HG02588 (cell line): Measurements from ENCODE around the gene ZNF804B.

Source experiments
- ATAC-seq: cut with Tn5 transposase; IDR thresholded peaks from one replicate; pipeline ENCODE4 v1.9.1; 2021; ENCODE audit warnings: mild to moderate bottlenecking, moderate library complexity; ENCODE audit not compliant: unreplicated experiment

Gene ZNF804B

DNA sequence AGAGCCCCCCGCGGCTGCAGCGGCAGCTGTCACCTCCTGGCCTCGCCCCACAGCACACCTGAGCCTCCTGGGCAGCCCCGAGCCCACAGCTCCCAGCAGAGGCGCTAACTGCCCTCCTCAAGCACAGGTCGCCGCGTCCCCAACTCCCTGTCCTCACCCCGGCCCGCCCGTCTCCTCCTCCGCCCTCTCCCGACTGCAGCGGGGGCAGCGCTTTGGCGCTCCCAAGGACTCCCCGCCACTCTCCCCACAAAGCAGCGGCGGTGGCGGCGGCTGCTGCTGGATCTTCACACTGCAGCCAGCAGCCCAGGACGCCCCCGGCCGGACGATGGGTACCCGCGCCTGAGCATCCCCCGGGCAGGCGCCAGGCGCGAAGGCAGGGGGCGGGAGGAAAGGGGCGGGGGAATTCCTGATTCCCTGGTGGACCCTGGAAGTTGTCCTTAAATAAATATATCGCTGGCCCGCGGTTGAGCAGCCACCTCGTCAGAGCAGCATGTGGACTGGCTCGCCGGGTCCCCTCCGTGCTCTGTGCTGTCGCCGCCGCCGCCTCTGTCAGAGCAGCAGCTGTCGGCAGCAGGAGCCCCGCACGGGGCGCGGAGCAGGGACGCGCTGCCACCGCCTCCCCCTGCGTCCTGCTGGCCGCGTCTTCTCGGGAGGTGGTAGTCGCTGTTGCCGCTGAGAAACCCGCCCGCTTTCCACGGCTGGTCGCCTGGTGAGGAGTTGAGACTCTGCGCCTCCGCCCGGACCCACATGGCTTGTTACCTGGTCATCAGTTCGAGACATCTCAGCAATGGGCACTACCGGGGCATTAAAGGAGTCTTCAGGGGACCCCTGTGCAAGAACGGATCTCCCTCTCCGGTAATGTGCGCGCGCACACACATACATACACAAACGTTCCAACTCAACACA, at the start of gene ZNF804B:
Gene ZNF804B, plus strand, starts transcription at position 471 of the 906 bp plus-strand sequence. Its CDS starts 277 bp downstream, at position 748.
- no peak for ATAC-seq

DNA sequence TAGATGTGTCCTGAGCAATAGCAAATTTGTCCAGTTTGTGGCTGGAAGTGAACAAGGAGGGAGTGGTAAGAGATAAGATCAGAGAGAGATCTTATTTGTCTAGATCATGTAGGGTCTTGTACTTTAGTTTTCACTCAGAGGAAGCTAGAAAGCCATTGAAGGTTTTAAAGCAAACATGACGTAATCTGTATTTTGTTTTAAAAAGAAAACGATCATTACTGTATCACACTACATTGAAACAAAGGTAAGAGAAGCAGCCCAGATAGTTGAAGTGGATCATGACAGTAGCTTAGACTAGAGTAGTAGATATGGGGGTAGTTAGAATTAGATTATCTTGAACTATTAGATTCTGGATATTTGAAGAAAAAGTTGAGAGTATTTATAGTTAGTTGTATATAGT, 23.6 kb upstream of the ZNF804B start:
- ATAC-seq, result no peak

DNA sequence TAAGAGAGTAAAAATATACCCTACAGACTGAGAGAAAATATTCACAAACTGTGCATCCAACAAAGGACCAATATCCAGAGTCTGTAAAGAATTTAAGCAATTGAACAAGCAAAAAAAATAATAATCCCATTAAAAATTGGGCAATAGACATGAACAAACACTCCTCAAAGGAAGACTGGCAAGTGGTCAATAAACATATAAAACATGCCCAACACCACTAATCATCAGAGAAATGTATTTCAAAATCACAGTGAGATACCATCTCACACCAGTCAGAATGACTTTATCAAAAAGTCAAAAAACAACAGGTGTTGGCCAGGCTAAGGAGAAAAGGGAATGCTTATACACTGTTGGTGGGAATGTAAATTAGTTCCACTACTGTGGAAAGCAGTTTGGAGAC, 21.9 kb upstream of the ZNF804B start:
- ATAC-seq, result no peak

DNA sequence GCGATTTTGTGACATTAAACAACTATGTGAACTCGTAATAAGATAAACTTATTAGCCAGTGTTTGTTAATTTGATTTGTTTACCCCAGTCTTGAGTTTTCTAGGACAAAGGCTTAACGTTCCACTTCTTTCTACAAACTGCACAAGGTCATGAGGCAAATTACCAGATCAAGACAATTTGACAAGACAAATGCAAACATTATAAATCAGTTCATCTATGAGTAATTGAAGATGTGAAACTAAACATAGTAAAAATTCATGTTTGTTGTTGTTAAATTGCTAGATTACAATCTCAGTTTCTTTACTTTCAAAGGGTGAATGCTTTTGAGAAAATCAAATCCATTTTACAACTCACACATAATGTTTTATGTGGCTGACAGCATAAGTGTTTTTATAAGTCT, 13.4 kb upstream of the ZNF804B start:
- no peak for ATAC-seq

DNA sequence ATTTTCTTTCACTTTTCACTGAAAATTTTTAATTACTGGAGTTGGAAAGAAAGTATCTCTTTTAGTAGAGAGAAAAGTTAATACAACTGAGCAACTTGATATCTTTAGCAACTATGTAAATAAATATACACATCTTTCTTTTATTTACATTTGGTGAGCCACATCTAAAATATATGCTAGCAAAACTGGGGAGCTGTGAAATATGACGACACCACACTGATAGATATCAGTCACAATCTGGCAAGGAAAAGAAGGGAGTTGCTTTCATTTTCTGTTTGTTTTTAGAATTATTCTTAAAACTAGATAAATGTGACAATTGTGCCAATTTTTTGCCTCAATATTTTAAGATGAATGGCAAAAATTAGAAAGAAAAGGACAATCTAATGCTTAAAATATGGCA, 2.7 kb upstream of the ZNF804B start:
- ATAC-seq, result no peak

DNA sequence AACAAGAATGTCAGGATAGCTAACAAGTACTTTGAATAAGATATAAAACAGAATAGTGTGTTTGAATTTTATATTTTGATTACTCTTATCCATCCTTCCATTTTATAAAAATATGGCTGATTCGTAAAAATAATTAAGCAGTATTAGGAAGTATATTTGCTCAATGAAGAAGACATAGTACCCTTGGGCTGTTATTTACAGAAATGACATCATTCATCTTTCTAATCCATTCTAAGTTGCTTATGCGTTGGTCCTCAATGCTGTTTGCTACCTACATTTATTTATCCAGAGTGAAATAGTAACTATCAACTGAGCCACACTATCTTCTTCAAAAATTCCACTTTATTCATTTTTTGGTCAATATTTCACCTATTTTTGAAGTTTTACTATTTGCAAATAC, 2.1 kb upstream of the ZNF804B start:
- ATAC-seq, result no peak

DNA sequence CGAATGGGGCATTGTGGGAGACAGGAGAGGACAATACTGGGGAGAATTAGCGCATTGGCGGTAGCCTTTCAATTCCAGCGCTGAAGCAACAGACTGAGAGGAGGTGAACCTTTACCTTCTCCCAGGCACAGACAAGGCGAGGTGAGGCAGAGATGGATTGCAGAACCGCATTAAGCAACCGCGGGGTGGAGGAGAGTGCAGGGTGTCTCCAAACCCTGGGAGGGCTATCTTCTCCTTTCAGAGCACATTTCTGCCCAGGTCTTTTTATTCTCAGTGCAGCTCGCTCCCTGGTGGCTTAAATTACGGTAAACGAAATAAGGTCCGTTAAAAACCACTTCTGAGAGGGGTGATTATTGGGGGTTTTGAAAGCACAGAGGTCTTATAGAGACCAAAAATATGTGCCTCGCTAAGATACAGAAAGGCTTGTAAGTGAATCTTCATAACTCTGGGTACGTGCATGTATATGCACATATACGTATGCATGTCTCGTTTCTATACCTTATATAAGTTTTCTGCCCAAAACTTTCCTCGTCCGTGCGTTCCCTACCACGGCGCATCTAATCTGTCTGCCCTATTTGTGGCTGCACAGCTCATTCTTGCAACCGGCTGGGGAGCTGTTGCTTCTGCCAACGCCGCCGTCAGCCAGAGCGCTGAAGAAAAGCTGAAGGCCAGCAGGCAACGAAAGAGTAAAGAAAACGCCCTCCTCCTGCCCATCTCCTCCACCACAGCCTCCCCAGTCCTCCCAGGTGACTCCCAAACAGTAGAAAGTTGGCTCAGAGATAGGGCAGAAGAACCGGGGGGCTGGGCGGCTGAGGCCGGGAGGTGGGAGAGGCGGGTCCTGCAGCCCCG, 895 bp upstream of the ZNF804B start:
- ATAC-seq, result no peak

DNA sequence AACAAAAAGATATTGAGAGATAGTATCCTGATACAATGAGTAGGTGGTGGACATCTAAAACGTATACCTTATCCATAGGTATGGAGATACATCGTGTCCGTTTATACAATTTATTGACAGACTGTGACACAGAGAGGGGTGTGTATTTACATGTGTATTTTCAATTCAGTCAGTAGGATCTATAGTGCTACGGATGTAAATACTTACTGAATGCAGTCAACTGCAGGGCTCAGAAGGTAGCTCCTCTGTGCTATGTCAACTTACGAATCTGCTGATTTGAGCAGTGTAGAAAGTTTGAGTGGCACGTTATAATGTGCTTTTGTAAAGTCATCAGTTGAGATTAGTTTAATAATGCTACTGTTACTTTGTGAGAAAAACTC, 626 bp downstream of the ZNF804B start:
- no peak for ATAC-seq

DNA sequence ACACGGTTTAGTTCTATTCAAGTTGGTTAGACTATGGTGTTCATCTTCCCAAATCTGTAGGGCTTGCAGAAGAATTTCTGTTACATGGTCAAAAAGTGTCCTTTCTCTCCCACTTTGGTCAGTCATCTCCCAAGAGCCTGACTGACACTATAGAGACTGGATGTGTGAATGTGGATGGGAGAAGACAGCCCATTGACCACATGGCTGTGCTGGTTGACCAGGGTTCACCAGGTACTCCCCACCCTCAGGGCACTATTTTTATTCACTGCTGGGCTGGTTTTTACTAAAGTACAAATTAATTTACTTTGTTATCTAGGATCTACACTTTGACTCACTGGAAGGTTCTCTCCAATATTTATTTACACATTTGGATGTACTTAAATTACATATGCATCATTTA, 2.3 kb downstream of the ZNF804B start:
- ATAC-seq, result no peak

DNA sequence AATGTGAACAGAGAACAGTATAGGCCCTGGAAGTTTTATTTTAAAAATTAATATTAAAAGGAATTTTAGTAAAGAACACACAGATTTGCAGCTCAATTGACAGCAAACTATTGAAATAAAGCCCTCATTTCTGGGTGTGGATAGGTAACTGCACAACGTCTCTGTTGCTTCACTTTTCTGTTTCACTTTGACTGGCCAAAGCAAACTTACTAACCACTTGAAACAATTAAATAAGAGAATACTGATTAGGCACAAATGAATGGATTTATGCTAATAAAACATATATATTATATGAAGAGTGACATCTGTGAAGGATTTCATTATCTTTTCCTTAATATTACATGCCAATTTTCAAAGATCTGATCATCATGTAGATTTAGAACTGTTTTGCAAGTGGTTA, 11.9 kb downstream of the ZNF804B start:
- ATAC-seq, result peak; percentile 50

DNA sequence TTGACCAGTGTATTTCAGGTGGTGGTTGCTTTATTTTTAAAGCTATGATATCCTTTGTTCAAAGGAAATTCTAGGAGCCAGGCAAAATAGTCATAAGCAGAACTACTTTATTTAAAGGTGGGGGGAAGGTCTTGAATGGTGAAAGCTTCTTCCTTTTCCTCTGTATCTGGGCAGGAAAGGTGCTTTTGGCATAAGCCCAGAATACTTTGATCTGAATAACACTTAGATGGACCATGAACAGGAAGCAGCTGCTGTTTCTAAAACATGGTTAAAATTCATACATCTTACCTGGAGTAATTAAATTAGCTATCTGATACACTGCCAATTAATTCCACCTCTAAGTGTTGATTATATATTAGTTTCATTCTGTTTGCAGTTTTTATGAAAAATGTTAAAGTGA, 13.3 kb downstream of the ZNF804B start:
- ATAC-seq, result no peak

DNA sequence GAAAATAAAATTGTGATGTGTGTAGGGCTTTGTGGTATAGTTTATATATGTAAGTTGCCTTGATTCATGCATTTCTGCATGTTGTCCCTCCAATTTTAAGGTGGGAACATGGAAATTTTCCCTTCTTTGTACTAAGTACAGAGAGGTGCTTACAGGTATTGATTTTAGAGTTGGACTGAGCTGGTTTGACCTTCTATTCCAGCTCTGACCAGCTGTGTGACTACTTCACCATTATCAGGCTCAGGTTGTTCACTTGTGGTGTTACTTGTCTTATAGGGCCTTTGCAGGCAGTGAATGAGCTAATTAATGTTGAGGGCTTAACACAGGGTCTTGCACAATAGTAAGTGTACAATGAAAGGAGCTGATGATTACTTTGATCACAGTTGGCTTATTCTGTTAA, 16.3 kb downstream of the ZNF804B start:
- ATAC-seq, result no peak

DNA sequence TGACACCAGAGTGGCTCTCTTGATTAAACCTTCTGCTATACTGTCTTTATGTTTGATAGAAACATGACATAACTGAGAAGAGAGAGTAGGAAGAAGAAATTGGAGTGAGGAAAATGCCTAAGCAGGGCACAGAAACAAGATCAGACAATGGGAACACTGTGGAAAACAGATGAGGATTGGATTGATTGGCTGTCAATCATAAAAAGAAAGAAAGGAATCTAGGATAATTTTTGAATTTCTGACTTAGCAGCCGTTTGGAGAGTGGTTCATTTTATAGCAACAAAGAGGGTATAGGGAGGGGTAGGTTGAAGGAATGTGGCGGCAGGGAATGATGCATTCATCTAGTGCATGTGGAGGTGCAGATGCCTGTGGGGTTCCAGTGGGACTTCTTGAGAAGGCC, 28.3 kb downstream of the ZNF804B start:
- no peak for ATAC-seq

DNA sequence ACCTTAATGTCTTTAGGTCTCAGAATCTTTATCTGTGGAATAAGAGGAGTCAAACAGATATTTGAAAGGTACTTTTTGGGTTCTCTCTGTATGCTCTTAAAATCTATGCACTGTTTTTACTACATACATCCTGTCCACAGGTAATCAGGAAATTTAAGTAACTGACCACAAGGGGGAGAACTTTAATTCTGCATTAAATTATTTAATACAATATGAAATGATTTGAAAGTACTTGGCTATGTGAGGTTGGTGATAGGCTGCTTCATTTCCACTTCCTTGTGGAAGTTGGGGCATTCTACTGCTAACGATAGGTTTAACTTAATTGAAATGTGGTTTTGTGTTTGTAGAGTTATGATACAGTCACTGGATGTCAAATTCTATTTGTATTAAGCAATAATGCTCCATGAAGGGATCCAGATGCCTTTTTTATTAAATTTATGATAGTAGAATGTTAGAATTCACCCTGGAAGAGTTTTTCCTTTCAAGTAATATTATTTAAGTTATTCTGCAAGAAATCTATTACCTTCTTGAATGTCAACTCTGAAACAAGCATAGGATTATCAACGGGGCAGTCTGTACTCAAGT, 30.1 kb downstream of the ZNF804B start:
- ATAC-seq, result no peak

DNA sequence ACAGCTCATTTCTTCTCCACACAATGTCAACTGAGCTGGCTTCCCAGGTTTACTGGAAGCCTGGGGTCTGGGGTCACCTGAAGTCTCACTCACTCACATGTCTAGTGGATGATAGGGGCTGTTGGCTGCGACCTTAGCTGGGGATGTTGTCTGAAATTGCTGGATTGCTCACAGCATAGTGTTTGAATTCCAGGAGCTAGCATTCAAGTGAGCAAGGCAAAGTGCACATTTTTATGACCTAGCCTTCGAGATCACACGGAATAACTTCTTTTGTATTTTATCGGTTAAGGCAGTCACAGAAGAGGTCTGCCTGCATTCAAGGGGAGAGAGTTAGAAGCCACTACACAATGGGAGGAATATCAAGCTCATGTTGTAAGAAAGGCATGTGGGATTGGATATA, 32.4 kb downstream of the ZNF804B start:
- no peak for ATAC-seq

DNA sequence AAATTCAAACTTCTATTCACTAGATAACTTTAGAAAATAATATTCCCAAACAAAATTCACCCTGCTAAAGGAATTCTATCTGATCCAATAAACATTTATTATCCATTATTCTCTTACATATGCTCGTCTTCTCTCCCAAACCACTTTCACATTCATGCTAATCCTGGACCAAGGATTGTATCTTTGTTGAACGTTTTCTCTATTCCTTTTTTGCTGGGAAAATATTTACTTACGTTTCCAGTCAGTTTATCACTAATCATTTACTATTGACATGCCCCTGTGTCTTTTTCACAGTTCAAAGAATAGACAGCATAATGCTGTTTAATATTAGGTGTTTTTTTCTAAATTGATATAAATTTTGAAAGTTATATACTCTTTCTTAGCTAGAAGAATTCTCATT, 32.9 kb downstream of the ZNF804B start:
- ATAC-seq, result no peak

DNA sequence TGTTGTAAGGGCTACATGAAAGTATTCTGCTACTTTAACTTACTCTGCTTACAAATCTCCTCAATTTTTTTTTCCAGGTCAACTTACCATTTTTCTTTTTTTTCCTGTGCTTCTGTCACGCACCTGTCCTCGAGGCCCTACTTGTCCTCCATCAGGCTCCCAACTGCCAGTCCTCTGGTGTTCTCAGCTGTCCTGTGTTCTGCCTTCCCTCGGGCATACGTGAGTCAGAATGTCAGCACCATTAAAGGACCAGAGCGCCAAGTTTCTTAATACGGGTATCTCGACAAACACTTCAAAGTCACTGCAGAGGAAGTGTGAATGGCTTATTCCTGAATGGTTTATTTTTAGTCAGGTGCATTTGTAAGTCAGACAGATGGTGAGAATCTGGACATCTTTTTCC, 36.1 kb downstream of the ZNF804B start, which contains the start of gene TEX47:
Gene TEX47, minus strand, starts transcription at position 185 of the 400 bp plus-strand sequence. CDS start 795 bp downstream, outside the sequence.
- ATAC-seq, result no peak

DNA sequence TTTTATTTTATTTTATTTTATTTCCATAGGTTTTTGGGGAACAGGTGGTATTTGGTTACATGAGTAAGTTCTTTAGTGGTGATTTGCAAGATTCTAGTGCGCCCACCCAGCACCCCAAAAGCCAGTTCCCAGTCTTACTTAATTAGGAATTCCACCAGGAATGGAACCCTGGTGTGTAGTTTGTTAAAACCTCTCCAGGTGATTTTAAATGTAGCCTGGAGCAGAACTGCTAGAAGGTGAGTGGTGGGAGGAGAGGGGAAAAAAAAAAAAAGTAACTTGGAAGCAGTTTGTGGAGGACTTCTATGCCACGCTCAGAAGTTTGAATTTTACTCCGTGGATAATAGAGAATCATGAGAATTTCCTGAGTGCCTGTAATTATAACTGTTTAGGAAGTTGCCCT, 41.5 kb downstream of the ZNF804B start:
- ATAC-seq, result no peak

DNA sequence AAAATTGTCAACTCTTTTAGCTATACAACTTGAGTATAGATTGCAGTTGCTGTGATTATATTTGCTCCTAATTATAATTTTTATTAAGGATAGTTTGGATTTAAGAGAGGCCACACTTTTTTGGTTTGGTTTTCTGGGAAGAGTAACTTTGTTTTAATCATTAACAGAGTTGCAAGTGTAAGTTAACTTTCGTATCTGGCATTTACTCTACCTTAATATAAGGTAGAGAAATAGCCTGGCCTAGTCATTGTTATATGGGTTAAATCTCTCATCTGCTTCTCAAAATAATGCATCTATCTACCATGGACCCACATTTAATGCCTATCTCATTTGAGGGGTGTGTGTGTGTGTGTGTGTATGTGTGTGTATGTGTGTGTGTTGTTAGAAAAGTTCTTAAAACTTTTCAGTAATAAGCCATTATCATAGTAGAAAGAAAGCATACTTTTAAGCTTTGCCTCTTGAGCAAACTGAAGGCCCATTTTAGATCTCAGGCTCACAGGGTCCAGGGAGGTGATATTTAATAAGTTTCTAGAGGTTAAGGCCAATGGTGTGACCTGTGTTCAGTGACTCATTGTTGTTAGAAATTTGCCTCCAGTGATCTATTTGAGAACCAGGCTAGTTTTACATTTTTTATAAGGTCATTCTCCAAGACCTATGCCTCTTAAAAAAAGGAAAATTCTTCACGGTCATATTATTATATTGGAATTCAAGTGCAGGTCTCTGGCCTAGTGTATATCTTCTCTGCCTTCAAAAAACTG, 47.0 kb downstream of the ZNF804B start:
- ATAC-seq, result no peak

DNA sequence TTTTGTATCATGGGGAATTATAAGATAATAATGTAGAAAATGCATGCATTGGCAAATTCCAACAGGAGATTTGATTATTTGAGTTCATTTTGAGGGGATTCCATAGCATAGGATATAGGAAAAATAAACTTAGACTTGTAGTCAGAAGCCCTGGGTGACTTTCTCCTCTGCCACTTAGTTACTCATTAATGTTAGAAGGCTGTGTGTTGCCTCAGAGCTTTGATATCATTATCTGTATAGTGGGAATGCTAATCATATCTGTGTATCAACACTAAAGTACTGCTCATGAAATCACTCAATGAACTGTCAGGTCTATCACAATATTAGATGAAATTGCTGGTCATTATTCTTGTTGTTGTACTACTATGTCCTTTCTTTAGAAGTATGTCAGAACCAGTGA, 59.1 kb downstream of the ZNF804B start:
- ATAC-seq, result no peak

DNA sequence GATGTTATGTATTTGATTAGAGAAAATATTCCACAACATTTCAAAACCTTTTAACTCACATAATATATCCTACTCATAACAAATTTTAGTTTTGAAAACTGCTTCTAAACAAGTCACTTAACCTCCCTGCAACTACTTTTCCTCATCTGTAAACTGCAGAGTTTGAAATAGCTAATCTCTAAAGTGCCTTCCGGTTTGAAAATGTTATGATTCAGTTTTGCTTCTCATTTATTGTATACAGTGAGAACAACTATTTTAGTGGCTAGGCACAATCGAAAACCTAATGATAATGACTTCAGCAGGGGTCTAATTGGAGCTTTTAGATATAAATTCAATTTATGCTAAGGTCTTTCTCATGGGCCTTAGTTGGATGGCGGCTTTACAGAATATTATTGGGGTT, 66.7 kb downstream of the ZNF804B start:
- ATAC-seq, result peak; percentile 74
